ENCODE data around the gene NCLN.

DNA sequence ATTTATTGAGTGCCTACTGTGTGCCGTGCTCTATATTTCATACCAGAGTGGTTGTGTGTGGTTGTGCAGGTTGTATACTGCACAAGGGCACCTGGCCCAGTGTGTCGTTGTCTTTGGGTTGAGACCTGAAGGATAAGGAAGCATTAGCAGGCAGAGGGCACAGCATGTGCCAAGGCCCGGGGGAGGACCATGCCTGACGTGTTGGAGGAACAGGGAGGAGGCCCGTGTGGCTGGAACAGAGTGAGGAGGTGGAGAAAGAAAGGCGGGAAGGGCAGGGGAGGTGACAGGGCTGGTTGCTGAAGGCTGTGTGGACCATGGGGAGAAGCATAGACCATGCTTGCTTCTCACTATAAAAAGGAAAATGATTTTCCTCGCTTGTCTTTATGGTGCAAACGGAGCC, 65.5 kb downstream of the NCLN start:
- TF ChIP-seq, protein P1, sequence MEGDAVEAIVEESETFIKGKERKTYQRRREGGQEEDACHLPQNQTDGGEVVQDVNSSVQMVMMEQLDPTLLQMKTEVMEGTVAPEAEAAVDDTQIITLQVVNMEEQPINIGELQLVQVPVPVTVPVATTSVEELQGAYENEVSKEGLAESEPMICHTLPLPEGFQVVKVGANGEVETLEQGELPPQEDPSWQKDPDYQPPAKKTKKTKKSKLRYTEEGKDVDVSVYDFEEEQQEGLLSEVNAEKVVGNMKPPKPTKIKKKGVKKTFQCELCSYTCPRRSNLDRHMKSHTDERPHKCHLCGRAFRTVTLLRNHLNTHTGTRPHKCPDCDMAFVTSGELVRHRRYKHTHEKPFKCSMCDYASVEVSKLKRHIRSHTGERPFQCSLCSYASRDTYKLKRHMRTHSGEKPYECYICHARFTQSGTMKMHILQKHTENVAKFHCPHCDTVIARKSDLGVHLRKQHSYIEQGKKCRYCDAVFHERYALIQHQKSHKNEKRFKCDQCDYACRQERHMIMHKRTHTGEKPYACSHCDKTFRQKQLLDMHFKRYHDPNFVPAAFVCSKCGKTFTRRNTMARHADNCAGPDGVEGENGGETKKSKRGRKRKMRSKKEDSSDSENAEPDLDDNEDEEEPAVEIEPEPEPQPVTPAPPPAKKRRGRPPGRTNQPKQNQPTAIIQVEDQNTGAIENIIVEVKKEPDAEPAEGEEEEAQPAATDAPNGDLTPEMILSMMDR (IDR thresholded peaks at IDR 0.05), result no peak
- TF ChIP-seq POLR2A (IDR thresholded peaks at IDR 0.05), result no peak

All from testis (tissue), 2 donors.